Testis (tissue), 2 donors: ENCODE measurements around the gene SLC16A8.

Source experiments
- POLR2A ChIP-seq: fragments of 450-650 bp; IDR thresholded peaks from one replicate; pipeline ENCODE4 v1.6.1; 2017; ENCODE audit warnings: antibody characterized with exemption, mild to moderate bottlenecking, moderate library complexity
- TF ChIP-seq, protein P1 (sequence below), 3 experiments: fragments of 450-650 bp in 2 of 3; fragments of 200-600 bp in 1 of 3; sonication (generic) in 1 of 3; IDR thresholded peaks; one replicate each; pipeline ENCODE4 v1.5.1; 2016 to 2019; ENCODE audit warnings: antibody characterized with exemption in 3 of 3, mild to moderate bottlenecking in 2 of 3, moderate library complexity in 1 of 3

GRCh38 chr22:38069372-38070249, 14.4 kb downstream of the SLC16A8 start:
- TF ChIP-seq POLR2A, result no peak
- TF ChIP-seq, protein P1, sequence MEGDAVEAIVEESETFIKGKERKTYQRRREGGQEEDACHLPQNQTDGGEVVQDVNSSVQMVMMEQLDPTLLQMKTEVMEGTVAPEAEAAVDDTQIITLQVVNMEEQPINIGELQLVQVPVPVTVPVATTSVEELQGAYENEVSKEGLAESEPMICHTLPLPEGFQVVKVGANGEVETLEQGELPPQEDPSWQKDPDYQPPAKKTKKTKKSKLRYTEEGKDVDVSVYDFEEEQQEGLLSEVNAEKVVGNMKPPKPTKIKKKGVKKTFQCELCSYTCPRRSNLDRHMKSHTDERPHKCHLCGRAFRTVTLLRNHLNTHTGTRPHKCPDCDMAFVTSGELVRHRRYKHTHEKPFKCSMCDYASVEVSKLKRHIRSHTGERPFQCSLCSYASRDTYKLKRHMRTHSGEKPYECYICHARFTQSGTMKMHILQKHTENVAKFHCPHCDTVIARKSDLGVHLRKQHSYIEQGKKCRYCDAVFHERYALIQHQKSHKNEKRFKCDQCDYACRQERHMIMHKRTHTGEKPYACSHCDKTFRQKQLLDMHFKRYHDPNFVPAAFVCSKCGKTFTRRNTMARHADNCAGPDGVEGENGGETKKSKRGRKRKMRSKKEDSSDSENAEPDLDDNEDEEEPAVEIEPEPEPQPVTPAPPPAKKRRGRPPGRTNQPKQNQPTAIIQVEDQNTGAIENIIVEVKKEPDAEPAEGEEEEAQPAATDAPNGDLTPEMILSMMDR (IDR thresholded peaks at IDR 0.05), result peak; percentile 17 to 47 (median 32)
